Measurements from ENCODE around the gene TCEANC.

The TCEANC gene

GRCh38 chrX:13693341-13693961 lies 40.5 kb downstream of the TCEANC start:
- Mint-ChIP-seq H3K9me3 (ENCODE audit: low read depth) (no peaks in the 10 kb centered on the region), H3K4me3 (peak overlapping the region; percentile 30), H3K27ac (peak overlapping the region; percentile 80), H3K4me1 (ENCODE audit: low read depth) (peaks cover 67% of the 10 kb centered on the region), H3K27me3 (no peaks in the 10 kb centered on the region), H3K36me3 (no peaks in the 10 kb centered on the region)

GRCh38 chrX:13694359-13694758 lies 41.4 kb downstream of the TCEANC start:
- peaks cover 72% of the 10 kb centered on the region for H3K4me1 Mint-ChIP-seq (ENCODE audit: low read depth)
- H3K4me3 Mint-ChIP-seq, result no peak overlapping the region
- no peaks in the 10 kb centered on the region for H3K9me3 Mint-ChIP-seq (ENCODE audit: low read depth)
- H3K27me3 Mint-ChIP-seq, result no peaks in the 10 kb centered on the region
- no peak overlapping the region for H3K27ac Mint-ChIP-seq
- H3K36me3 Mint-ChIP-seq, result no peaks in the 10 kb centered on the region

GRCh38 chrX:13694983-13695382 lies 42.0 kb downstream of the TCEANC start:
- Mint-ChIP-seq H3K36me3 (no peaks in the 10 kb centered on the region), H3K27me3 (no peaks in the 10 kb centered on the region), H3K9me3 (ENCODE audit: low read depth) (no peaks in the 10 kb centered on the region), H3K27ac (peak overlapping the region; percentile 64), H3K4me3 (peak overlapping the region; percentile 61), H3K4me1 (ENCODE audit: low read depth) (peaks cover 72% of the 10 kb centered on the region)

GRCh38 chrX:13695601-13696115 lies 42.7 kb downstream of the TCEANC start:
- Mint-ChIP-seq H3K27ac (peak overlapping the region; percentile 70), H3K4me1 (ENCODE audit: low read depth) (peaks cover 68% of the 10 kb centered on the region), H3K9me3 (ENCODE audit: low read depth) (no peaks in the 10 kb centered on the region), H3K27me3 (no peaks in the 10 kb centered on the region), H3K36me3 (no peaks in the 10 kb centered on the region), H3K4me3 (peak overlapping the region; percentile 61)

- Mint-ChIP-seq H3K4me3 (no peak overlapping the region), H3K27me3 (no peaks in the 10 kb centered on the region), H3K9me3 (ENCODE audit: low read depth) (no peaks in the 10 kb centered on the region), H3K4me1 (ENCODE audit: low read depth) (peaks cover 70% of the 10 kb centered on the region), H3K27ac (peak overlapping the region; percentile 6), H3K36me3 (no peaks in the 10 kb centered on the region)
These were observed 44.5 kb downstream of the TCEANC start for GRCh38 chrX:13697455-13697854.

- Mint-ChIP-seq H3K9me3 (ENCODE audit: low read depth) (no peaks in the 10 kb centered on the region), H3K4me1 (ENCODE audit: low read depth) (peaks cover 70% of the 10 kb centered on the region), H3K27ac (no peak overlapping the region), H3K36me3 (no peaks in the 10 kb centered on the region), H3K27me3 (no peaks in the 10 kb centered on the region), H3K4me3 (no peak overlapping the region)
These were observed 45.0 kb downstream of the TCEANC start for GRCh38 chrX:13697976-13698375.

GRCh38 chrX:13698432-13698831 lies 45.5 kb downstream of the TCEANC start:
- Mint-ChIP-seq H3K36me3 (no peaks in the 10 kb centered on the region), H3K27me3 (no peaks in the 10 kb centered on the region), H3K9me3 (ENCODE audit: low read depth) (no peaks in the 10 kb centered on the region), H3K4me3 (no peak overlapping the region), H3K4me1 (ENCODE audit: low read depth) (peaks cover 70% of the 10 kb centered on the region), H3K27ac (peak overlapping the region; percentile 50)

- no peaks in the 10 kb centered on the region for H3K27me3 Mint-ChIP-seq
- no peak overlapping the region for H3K4me3 Mint-ChIP-seq
- H3K4me1 Mint-ChIP-seq (ENCODE audit: low read depth), result peaks cover 70% of the 10 kb centered on the region
- H3K27ac Mint-ChIP-seq, result peak overlapping the region; percentile 70
- H3K9me3 Mint-ChIP-seq (ENCODE audit: low read depth), result no peaks in the 10 kb centered on the region
- peaks cover 2% of the 10 kb centered on the region for H3K36me3 Mint-ChIP-seq
These were observed 46.4 kb downstream of the TCEANC start for GRCh38 chrX:13699183-13699826.

GRCh38 chrX:13700380-13700779 lies 47.4 kb downstream of the TCEANC start:
- peaks cover 2% of the 10 kb centered on the region for H3K36me3 Mint-ChIP-seq
- H3K27ac Mint-ChIP-seq, result no peak overlapping the region
- H3K4me1 Mint-ChIP-seq (ENCODE audit: low read depth), result peaks cover 64% of the 10 kb centered on the region
- no peak overlapping the region for H3K4me3 Mint-ChIP-seq
- H3K9me3 Mint-ChIP-seq (ENCODE audit: low read depth), result no peaks in the 10 kb centered on the region
- H3K27me3 Mint-ChIP-seq, result no peaks in the 10 kb centered on the region

GRCh38 chrX:13702111-13702789 lies 49.3 kb downstream of the TCEANC start:
- H3K36me3 Mint-ChIP-seq, result peaks cover 2% of the 10 kb centered on the region
- H3K4me3 Mint-ChIP-seq, result no peak overlapping the region
- H3K27ac Mint-ChIP-seq, result peak overlapping the region; percentile 41
- H3K9me3 Mint-ChIP-seq (ENCODE audit: low read depth), result no peaks in the 10 kb centered on the region
- H3K4me1 Mint-ChIP-seq (ENCODE audit: low read depth), result peaks cover 55% of the 10 kb centered on the region
- no peaks in the 10 kb centered on the region for H3K27me3 Mint-ChIP-seq

GRCh38 chrX:13703135-13703534 lies 50.2 kb downstream of the TCEANC start:
- no peak overlapping the region for H3K4me3 Mint-ChIP-seq
- no peaks in the 10 kb centered on the region for H3K9me3 Mint-ChIP-seq (ENCODE audit: low read depth)
- H3K27ac Mint-ChIP-seq, result peak overlapping the region; percentile 91
- no peaks in the 10 kb centered on the region for H3K27me3 Mint-ChIP-seq
- peaks cover 49% of the 10 kb centered on the region for H3K4me1 Mint-ChIP-seq (ENCODE audit: low read depth)
- H3K36me3 Mint-ChIP-seq, result peaks cover 2% of the 10 kb centered on the region

GRCh38 chrX:13703589-13703988 lies 50.6 kb downstream of the TCEANC start:
- H3K27me3 Mint-ChIP-seq, result no peaks in the 10 kb centered on the region
- peak overlapping the region; percentile 91 for H3K27ac Mint-ChIP-seq
- H3K9me3 Mint-ChIP-seq (ENCODE audit: low read depth), result no peaks in the 10 kb centered on the region

GRCh38 chrX:13711141-13711540 lies 58.2 kb downstream of the TCEANC start:
- no peak overlapping the region for H3K4me3 Mint-ChIP-seq
- H3K36me3 Mint-ChIP-seq, result no peaks in the 10 kb centered on the region
- peak overlapping the region; percentile 72 for H3K27ac Mint-ChIP-seq
- H3K27me3 Mint-ChIP-seq, result no peaks in the 10 kb centered on the region
- H3K9me3 Mint-ChIP-seq (ENCODE audit: low read depth), result no peaks in the 10 kb centered on the region
- peaks cover 12% of the 10 kb centered on the region for H3K4me1 Mint-ChIP-seq (ENCODE audit: low read depth)

More at GRCh38 chrX:13703589-13703988, 50.6 kb downstream of the TCEANC start:
- Mint-ChIP-seq H3K4me3 (no peak overlapping the region), H3K36me3 (peaks cover 2% of the 10 kb centered on the region), H3K4me1 (ENCODE audit: low read depth) (peaks cover 49% of the 10 kb centered on the region)
